Esophagus (tissue), 2 donors: ENCODE results near the gene ACSM3. TPM values are rescaled to one million over a fixed set of nuclear protein-coding genes. Genes with fewer than 3 reads are reported as not detected.
"Not testable (repeated sequence)": the region's sequence is repeated elsewhere in the genome, so short reads cannot be mapped to it uniquely, and the experiment has no call there.

Experiments used
- H3K27ac ChIP-seq, 2 donors: one replicate each; pipeline ENCODE4 v1.5.1; 2013; ENCODE audit warnings: low read depth in 2 of 2, mild to moderate bottlenecking in 2 of 2, inconsistent platforms in 1 of 2, low read length in 1 of 2, moderate library complexity in 1 of 2
- H3K27me3 ChIP-seq, 2 donors: one replicate each; pipeline ENCODE4 v1.6.1; 2013; ENCODE audit warnings: low read length in 2 of 2, control low read depth in 1 of 2, mild to moderate bottlenecking in 1 of 2; ENCODE audit not compliant: insufficient read depth in 2 of 2, control insufficient read depth in 1 of 2
- H3K36me3 ChIP-seq, 2 donors: one replicate each; pipeline ENCODE4 v1.6.1; 2013; ENCODE audit warnings: low read length in 1 of 2; ENCODE audit not compliant: control insufficient read depth in 2 of 2, insufficient read depth in 2 of 2
- H3K4me1 ChIP-seq, 2 donors: one replicate each; pipeline ENCODE4 v1.6.1; 2013; ENCODE audit warnings: low read length in 1 of 2; ENCODE audit not compliant: control insufficient read depth in 2 of 2, insufficient read depth in 2 of 2
- H3K4me3 ChIP-seq, 2 donors: one replicate each; pipeline ENCODE4 v1.5.1; 2013; ENCODE audit warnings: low read length in 2 of 2, mild to moderate bottlenecking in 2 of 2, low read depth in 1 of 2, moderate library complexity in 1 of 2
- H3K9me3 ChIP-seq, 2 donors: one replicate each; pipeline ENCODE4 v1.6.1; 2013; ENCODE audit warnings: mild to moderate bottlenecking in 2 of 2, low read depth in 1 of 2, low read length in 1 of 2, moderate library complexity in 1 of 2; ENCODE audit not compliant: control insufficient read depth in 2 of 2, insufficient read depth in 1 of 2
- WGBS, 2 donors: extraction: QIAGEN DNeasy Blood & Tissue Kit; methylation state at CpG; one replicate each; pipeline ENCODE4 v1.1.7; 2013; 5-methylcytosine and 5-hydroxymethylcytosine counted together
- polyA plus RNA-seq, 2 donors: library from polyadenylated mRNA; stranded (reverse); fragments of 200-250 nt; gene quantifications; one replicate each; pipeline ENCODE4 v1.2.3, GENCODE V29; 2013
- donor health status: healthy with polysubstance abuse.
- donor health status: Bipolar disorder and iron deficiency.

ACSM3 gene
- polyA plus RNA-seq, 2 donors, result 3.3 to 6.3 TPM

- 60 to 78% methylated on average over 1 of the region's 1 CpG for WGBS, 2 donors
- no peak overlapping the region for H3K4me3 ChIP-seq
- no peak overlapping the region for H3K27ac ChIP-seq
- no peaks in the 10 kb centered on the region for H3K4me1 ChIP-seq
- H3K9me3 ChIP-seq, result peaks cover 0 to 5% of the 10 kb centered on the region in 2 donors
- no peaks in the 10 kb centered on the region for H3K36me3 ChIP-seq
- no peaks in the 10 kb centered on the region for H3K27me3 ChIP-seq
Observed at GRCh38 chr16:20750558-20750957, 13.3 kb upstream of the ACSM3 start.

DNA sequence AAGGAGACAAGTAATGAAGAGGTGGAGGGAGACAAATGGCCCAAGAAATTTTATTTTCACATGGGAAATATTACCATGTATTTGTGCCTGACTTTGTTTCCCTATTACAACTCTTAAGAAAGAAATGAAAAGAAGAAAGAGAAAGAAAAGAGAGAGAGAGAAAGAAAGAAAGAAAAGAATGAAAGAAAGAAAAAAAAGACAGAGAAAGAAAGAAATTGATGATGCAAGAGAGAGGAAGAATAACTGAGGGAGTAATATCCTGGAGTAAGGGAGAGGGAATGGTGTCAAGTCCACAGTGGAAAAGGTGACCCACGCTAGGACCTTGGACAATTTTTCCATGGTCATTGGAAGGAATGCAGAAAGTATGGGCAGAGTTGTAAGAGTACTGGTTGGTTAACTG is 10.1 kb upstream of the ACSM3 start:
- no peaks in the 10 kb centered on the region for H3K9me3 ChIP-seq
- 77 to 82% methylated on average over 1 of the region's 1 CpG for WGBS, 2 donors

DNA sequence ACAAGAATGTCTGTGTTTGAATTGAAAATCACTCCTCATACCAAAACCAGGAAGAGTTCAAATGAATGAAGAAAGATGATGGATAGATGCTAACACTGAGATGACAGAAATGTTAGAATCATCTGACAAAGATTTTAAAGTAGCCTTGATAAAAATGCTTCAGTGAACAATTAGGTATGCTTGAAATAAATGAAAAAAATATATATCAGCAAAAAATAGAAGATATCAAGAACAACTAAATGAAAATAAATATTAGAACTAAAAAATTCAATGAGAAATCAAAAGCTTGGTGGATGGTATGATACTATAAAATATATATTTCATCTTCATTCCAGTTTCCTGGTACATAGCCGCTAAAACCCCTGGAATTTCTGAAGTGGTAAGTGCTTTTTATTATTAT is 8.6 kb upstream of the ACSM3 start:
- WGBS, 2 donors, result 89 to 94% methylated on average over 1 of the region's 1 CpG
- Histone ChIP-seq H3K36me3 (no peaks in the 10 kb centered on the region), H3K27me3 (no peaks in the 10 kb centered on the region), H3K9me3 (no peaks in the 10 kb centered on the region), H3K4me1 (no peaks in the 10 kb centered on the region), H3K27ac (no peak overlapping the region), H3K4me3 (no peak overlapping the region)

More for the DNA sequence above, 10.1 kb upstream of the ACSM3 start:
- no peak overlapping the region for H3K4me3 ChIP-seq
- no peaks in the 10 kb centered on the region for H3K36me3 ChIP-seq
- H3K4me1 ChIP-seq, result no peaks in the 10 kb centered on the region
- no peaks in the 10 kb centered on the region for H3K27me3 ChIP-seq
- H3K27ac ChIP-seq, result no peak overlapping the region

- not testable (repeated sequence) for H3K9me3 ChIP-seq, H3K4me3 ChIP-seq, H3K4me1 ChIP-seq, H3K27me3 ChIP-seq, H3K27ac ChIP-seq, H3K36me3 ChIP-seq
- 81 to 89% methylated on average over 3 of the region's 5 CpGs for WGBS, 2 donors
Observed at GRCh38 chr16:20755799-20756198, 8.0 kb upstream of the ACSM3 start.

- H3K27ac ChIP-seq, result no peak overlapping the region
- H3K9me3 ChIP-seq, result no peaks in the 10 kb centered on the region
- H3K36me3 ChIP-seq, result no peaks in the 10 kb centered on the region
- no peaks in the 10 kb centered on the region for H3K4me1 ChIP-seq
- no peak overlapping the region for H3K4me3 ChIP-seq
- no peaks in the 10 kb centered on the region for H3K27me3 ChIP-seq
- 76% methylated on average over 2 of the region's 2 CpGs for WGBS, 2 donors
Observed at GRCh38 chr16:20760346-20760745, 3.5 kb upstream of the ACSM3 start.

GRCh38 chr16:20761175-20761574 is 2.6 kb upstream of the ACSM3 start:
- Histone ChIP-seq H3K9me3 (no peaks in the 10 kb centered on the region), H3K4me3 (no peak overlapping the region), H3K27ac (no peak overlapping the region), H3K36me3 (no peaks in the 10 kb centered on the region), H3K4me1 (no peaks in the 10 kb centered on the region), H3K27me3 (no peaks in the 10 kb centered on the region)
- WGBS, 2 donors, result 85 to 92% methylated on average over 1 of the region's 1 CpG

- 88 to 91% methylated on average over 3 of the region's 3 CpGs for WGBS, 2 donors
- H3K27me3 ChIP-seq, result no peaks in the 10 kb centered on the region
- H3K4me3 ChIP-seq, result no peak overlapping the region
- no peaks in the 10 kb centered on the region for H3K4me1 ChIP-seq
- H3K36me3 ChIP-seq, result no peaks in the 10 kb centered on the region
- H3K27ac ChIP-seq, result no peak overlapping the region
- H3K9me3 ChIP-seq, result no peaks in the 10 kb centered on the region
Observed at GRCh38 chr16:20762404-20763123, 1.2 kb upstream of the ACSM3 start.

DNA sequence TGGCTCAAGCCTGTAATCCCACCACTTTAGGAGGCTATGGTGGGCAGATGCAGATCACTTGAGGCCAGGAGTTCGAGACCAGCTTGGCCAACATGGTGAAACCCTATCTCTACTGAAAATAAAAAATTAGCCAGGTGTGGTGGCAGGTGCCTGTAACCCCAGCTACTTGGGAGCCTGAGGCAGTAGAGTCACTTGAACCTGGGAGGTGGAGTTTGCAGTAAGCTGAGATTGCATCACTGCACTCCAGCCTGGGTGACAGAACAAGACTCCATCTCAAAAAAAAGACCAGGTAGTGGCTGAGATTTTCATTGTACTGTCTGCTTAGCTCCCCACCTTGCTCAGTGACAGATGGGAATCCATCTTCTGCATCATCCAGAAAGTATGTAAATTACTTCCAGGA is 634 bp downstream of the ACSM3 start:
- not testable (repeated sequence) for H3K36me3 ChIP-seq, H3K27me3 ChIP-seq, H3K4me3 ChIP-seq, H3K27ac ChIP-seq, H3K4me1 ChIP-seq, H3K9me3 ChIP-seq
- WGBS, 2 donors, result 55 to 76% methylated on average over 1 of the region's 1 CpG

GRCh38 chr16:20765732-20766131 is 1.9 kb downstream of the ACSM3 start:
- Histone ChIP-seq H3K27me3 (no peaks in the 10 kb centered on the region), H3K4me3 (no peak overlapping the region), H3K27ac (no peak overlapping the region), H3K9me3 (no peaks in the 10 kb centered on the region), H3K4me1 (no peaks in the 10 kb centered on the region), H3K36me3 (no peaks in the 10 kb centered on the region)
- WGBS, 2 donors, result 87 to 92% methylated on average over 2 of the region's 2 CpGs

DNA sequence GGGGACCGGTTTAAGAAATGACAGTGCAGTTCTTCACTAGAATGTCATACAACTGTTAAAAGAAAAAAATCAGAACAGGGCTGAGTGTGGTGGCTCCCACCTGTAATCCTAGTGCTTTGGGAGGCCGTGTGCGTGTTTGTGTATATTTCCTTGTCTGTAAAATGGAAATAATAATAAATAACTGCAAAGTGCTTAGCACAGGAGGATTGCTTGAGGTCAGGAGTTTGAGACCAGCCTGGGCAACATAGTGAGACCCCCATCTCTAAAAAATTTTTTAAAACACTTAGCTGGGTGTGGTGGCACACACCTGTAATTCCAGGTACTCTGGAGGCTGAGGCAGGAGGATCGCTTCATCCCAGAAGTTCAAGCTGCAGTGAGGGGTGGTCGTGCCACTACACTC is 2.5 kb downstream of the ACSM3 start:
- no peaks in the 10 kb centered on the region for H3K27me3 ChIP-seq
- H3K27ac ChIP-seq, result no peak overlapping the region
- WGBS, 2 donors, result 90 to 91% methylated on average over 5 of the region's 5 CpGs
- no peaks in the 10 kb centered on the region for H3K9me3 ChIP-seq
- no peak overlapping the region for H3K4me3 ChIP-seq
- no peaks in the 10 kb centered on the region for H3K36me3 ChIP-seq
- no peaks in the 10 kb centered on the region for H3K4me1 ChIP-seq
